Measurements from ENCODE around the gene MRAP2.
"Not testable (repeated sequence)": the region's sequence is repeated elsewhere in the genome, so short reads cannot be mapped to it uniquely, and the experiment has no call there.

Gene MRAP2

GRCh38 chr6:84032000-84032399 is 1.6 kb upstream of the MRAP2 start:
- not testable (repeated sequence) for DNase-seq (ENCODE audit: low spot score)

DNA sequence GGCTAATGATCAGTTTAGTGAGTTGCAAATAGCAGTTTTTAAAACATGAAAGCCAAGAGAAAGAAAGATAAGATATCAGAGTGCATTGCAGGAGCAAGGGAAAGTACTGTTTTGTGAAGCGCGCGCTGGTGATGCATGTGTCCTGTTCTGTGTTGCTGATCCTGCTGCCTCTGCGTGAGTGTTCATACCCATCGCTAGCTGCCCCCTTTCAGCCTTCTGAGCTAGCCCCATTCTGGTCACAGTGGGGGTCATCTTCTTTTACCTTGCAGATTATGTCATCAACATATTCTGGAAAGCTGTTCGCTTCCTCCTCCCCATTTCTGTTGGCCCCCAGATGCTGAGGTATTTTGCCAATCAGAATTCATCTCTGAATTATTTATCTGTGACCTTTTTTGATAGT is 1.9 kb downstream of the MRAP2 start:
- no peak for DNase-seq (ENCODE audit: low spot score)

DNA sequence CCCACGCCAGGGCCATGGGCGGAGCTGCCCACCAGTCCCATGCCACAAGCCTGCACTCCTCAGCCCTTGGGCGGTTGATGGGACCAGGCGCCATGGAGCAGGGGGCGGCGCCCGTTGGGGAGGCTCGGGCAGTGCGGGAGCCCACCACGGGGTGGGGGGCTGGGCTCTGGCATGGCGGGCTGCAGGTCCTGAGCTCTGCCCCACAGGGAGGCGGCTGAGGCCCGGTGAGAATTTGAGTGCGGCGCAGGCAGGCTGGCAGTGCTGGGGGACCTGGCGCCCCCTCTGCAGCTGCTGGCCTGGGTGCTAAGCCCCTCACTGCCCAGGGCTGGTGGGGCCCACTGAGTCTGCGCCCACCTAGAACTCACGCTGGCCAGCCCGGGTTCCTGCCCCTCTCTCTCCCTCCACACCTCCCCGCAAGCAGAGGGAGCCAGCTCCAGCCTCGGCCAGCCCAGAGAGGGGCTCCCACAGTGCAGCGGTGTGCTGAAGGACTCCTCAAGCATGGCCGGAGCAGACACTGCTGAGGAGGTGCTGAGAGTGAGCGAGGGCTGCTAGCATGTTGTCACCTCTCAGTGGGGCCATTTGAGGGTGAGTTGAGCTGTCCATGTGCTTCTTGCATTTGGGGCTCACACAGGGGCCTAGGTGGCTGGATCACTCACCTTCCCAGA is 4.0 kb downstream of the MRAP2 start:
- DNase-seq (ENCODE audit: low spot score) = no peak

GRCh38 chr6:84042603-84043002 is 9.0 kb downstream of the MRAP2 start:
- DNase-seq (ENCODE audit: low spot score) = no peak

DNA sequence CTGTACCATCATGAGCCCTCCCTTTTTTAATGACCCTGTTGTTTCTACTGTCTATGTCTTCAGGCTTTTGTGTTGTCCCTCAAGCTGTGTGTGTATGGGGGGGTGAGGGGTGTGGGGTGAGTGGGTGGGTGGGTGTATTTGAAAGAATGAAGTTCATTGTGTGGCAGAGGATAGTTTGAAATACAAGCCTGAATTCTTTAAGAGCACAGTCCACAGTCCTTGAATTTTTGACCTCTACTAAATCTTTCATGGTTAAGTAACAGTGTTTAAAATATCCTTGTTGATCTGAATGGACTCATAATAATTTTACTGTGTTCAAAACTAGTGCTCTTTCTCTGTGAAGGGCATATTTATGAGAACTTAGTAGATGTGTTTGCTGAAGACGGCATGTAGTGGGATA is 10.0 kb downstream of the MRAP2 start:
- no peak for DNase-seq (ENCODE audit: low spot score)

- DNase-seq (ENCODE audit: low spot score) = no peak
These were observed 13.2 kb downstream of the MRAP2 start for GRCh38 chr6:84046755-84047154.

DNA sequence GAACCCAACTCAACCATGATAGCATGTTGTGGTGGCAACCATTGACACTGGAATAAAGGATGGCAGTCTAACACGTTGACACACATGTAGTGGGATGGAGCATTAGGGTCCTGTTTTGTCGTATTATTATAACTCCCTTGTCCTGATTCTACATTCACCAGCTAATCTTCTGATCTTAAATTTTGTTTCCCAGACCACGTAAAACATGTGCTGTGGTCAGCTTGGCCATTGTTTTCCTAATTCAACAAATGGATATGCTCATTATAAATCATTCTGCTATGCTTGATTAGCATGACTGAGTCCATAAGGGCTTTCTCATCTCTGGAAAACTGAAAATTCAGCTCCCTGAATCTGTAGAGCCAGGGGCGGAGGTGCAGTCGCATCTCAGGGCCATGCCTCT is 15.0 kb downstream of the MRAP2 start:
- no peak for DNase-seq (ENCODE audit: low spot score)

GRCh38 chr6:84050408-84050807 is 16.8 kb downstream of the MRAP2 start:
- DNase-seq (ENCODE audit: low spot score) = no peak

DNA sequence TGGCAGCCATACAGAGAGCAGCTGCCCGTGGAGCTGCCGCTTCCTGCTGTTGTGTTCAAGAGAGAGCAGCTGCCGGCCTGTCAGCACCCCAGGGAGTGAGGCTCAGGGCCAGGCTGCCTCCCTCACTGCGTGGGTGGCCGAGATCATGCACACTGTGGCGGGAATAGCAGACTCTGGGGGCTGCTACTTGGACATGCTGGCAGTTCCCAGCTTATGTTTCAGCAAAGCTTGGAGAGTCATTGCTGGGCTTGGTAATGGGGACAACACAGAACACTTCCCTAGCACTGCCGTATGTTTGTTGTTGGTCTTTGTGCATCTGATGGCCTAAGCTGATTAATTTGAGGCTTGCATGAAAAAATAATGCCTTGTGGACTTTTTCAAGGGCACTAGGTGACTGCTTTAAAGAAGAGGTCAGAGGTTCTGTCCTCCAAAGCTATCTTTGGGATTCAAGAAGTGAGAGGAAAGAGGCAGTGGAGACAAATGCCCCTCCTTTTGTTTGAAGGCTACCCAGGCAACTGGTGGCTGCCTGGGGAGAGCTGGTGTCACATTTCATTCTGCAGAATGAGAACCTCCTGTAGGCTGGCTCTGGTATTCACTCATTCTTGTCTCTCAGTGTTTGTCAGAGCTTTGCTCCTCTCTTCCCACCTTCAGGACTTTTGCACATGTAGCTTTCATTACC is 18.8 kb downstream of the MRAP2 start:
- no peak for DNase-seq (ENCODE audit: low spot score)

DNA sequence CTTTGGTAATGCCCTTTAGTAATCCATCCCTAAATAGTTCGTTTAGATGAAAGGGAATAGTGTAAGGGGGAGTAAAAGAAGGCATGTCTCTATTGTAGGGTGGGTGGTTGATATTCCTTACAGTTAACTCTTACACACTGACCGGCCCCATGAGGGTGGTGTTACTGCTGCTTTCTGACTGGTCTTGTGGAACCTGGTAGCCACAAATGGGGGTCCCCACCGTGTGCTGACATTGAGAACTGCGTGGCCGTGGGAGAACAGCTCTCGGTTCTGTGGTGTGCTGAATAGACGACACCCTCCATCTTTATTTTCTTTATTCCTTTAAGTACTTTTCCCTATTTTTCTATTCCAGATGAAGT is 19.3 kb downstream of the MRAP2 start:
- no peak for DNase-seq (ENCODE audit: low spot score)

GRCh38 chr6:84055647-84056046 is 22.1 kb downstream of the MRAP2 start:
- DNase-seq (ENCODE audit: low spot score) = no peak

- no peak for DNase-seq (ENCODE audit: low spot score)
These were observed 24.3 kb downstream of the MRAP2 start for GRCh38 chr6:84057908-84058307.

- no peak for DNase-seq (ENCODE audit: low spot score)
These were observed 25.5 kb downstream of the MRAP2 start for GRCh38 chr6:84059082-84059481.

DNA sequence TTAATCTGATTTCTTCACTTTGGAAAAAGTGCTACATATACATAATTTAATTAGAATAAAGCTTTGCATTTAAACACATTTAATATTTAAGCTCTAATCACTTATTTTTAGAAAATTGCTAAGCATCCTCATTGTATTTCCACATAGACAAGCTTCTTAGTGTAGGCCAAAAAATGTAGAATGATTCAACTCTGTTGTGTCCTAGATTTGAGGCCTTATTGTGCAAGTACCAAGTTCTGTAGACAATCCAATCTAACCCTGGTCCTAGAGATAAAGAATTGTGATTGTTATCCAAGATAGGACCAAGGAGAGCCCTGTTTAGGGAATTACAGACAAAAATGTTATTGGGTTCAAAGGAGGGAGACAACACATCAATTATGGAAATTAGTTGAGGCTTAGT is 27.6 kb downstream of the MRAP2 start:
- no peak for DNase-seq (ENCODE audit: low spot score)

GRCh38 chr6:84061613-84062398 is 28.2 kb downstream of the MRAP2 start:
- no peak for DNase-seq (ENCODE audit: low spot score)

GRCh38 chr6:84062519-84063154 is 29.1 kb downstream of the MRAP2 start:
- DNase-seq (ENCODE audit: low spot score) = no peak

GRCh38 chr6:84065693-84066290 is 32.2 kb downstream of the MRAP2 start:
- no peak for DNase-seq (ENCODE audit: low spot score)

- no peak for DNase-seq (ENCODE audit: low spot score)
These were observed 33.0 kb downstream of the MRAP2 start for GRCh38 chr6:84066536-84066935.

GRCh38 chr6:84068873-84069272 is 35.3 kb downstream of the MRAP2 start:
- DNase-seq (ENCODE audit: low spot score) = not testable (repeated sequence)

DNA sequence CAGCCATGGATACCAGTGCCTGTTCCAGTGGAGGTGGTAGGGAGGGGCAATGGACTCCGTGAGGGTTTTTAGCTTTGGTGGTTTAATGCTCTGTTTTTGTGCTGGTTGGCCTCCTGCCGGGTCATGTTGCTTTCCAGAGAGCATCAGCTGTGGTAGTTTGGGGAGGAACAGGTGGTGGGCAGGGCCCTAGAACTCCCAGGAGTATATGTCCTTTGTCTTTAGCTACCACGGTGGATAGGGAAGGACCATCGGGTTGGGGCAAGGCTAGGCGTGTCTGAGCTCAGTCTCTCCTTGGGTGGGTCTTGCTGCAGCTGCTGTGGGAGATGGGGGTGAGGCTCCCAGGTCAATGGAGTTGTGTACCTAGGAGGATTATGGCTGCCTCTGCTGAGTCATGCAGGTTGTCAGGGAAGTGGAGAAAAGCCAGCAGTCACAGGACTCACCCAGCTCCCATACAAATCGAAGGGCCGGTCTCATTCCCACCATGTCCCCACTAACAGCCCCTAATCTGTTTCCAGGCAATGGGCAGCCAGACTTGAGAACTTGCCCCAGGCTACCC is 38.9 kb downstream of the MRAP2 start:
- no peak for DNase-seq (ENCODE audit: low spot score)

- DNase-seq (ENCODE audit: low spot score) = no peak
These were observed 41.6 kb downstream of the MRAP2 start for GRCh38 chr6:84074988-84075781.
